ENCODE measurements around the gene ETF1.

ETF1 gene

DNA sequence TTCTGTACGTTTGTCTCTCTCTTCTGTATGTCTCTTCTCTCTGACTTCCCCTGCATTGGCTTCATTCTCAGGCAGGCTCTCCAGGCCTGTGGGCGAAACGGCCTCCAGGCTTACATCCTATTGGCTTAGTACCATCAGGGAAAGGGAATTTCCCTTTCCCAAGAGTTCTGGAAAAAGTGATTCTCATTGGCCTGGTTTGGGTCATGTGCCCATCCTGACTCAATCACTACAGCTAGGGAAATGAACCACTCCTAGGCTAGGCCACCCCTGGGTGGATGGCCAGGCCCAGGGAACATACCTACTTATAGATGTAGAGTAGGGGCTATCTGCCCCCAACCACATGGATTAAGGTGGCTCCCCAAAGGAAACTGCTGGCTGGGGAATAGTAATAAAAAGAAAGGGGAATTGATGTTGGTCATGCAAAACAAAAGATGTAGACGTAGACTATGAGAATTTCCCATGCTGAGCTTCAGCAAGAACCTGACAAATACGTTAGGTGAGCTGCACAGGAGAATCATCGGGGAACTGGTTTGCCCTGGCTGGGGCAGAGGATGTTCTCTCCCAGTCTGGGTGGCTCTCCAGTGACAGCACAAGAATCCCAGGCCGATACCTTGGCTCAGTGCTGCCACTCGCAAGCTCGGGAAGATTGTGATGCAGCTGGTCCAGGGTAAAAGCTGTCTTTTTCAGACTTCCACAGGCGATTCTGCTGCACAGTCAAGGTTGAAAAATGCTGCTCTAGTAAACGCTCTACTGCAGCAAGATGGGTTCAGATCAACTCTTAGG lies 81.5 kb downstream of the ETF1 start:
- in situ Hi-C loops (cut with MboI; ENCODE audit: low sequenced_read_pairs, unreplicated experiment) = no loop called here
- no peak for DNase-seq (ENCODE audit: low spot score)
- TF ChIP-seq, protein P1, sequence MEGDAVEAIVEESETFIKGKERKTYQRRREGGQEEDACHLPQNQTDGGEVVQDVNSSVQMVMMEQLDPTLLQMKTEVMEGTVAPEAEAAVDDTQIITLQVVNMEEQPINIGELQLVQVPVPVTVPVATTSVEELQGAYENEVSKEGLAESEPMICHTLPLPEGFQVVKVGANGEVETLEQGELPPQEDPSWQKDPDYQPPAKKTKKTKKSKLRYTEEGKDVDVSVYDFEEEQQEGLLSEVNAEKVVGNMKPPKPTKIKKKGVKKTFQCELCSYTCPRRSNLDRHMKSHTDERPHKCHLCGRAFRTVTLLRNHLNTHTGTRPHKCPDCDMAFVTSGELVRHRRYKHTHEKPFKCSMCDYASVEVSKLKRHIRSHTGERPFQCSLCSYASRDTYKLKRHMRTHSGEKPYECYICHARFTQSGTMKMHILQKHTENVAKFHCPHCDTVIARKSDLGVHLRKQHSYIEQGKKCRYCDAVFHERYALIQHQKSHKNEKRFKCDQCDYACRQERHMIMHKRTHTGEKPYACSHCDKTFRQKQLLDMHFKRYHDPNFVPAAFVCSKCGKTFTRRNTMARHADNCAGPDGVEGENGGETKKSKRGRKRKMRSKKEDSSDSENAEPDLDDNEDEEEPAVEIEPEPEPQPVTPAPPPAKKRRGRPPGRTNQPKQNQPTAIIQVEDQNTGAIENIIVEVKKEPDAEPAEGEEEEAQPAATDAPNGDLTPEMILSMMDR (IDR thresholded peaks at IDR 0.05; ENCODE audit: borderline replicate concordance, control extremely low read depth, extremely low read depth, insufficient read depth, missing control alignments) = no peak

DNA sequence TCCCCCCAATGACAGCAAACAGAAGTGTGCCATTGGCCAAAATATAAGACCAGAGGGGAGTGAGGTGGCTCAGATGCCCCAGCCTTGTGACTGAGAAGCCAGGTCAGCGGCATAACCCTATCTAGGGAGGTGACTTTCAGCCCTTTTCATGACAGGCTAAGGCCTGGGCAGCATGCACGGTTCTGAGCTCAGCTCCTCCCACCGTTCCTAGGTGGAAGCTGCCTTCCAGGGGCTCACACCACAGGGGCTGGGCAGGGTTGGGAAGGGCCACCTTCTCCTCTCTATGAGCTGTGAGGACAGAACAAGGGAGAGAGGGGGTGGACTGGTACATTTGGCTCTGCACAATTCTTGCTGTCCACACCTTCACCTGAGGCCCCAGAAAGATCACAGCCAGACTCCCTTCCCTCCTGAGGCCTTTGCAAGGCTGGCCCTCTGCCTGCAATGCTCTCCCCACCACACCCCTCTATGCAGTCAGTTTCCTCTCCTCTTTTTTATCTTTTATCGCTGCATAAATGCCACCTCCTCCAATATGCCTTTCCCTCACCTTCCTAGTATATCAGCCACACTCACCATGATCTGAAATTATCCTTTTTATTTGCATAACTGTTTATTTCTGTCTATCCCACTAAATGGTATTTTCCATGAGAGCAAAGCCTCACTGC lies 82.9 kb downstream of the ETF1 start:
- TF ChIP-seq, protein P1 (IDR thresholded peaks at IDR 0.05; ENCODE audit: borderline replicate concordance, control extremely low read depth, extremely low read depth, insufficient read depth, missing control alignments) = no peak
- in situ Hi-C loops (cut with MboI; ENCODE audit: low sequenced_read_pairs, unreplicated experiment) = no loop called here
- no peak for DNase-seq (ENCODE audit: low spot score)

DNA sequence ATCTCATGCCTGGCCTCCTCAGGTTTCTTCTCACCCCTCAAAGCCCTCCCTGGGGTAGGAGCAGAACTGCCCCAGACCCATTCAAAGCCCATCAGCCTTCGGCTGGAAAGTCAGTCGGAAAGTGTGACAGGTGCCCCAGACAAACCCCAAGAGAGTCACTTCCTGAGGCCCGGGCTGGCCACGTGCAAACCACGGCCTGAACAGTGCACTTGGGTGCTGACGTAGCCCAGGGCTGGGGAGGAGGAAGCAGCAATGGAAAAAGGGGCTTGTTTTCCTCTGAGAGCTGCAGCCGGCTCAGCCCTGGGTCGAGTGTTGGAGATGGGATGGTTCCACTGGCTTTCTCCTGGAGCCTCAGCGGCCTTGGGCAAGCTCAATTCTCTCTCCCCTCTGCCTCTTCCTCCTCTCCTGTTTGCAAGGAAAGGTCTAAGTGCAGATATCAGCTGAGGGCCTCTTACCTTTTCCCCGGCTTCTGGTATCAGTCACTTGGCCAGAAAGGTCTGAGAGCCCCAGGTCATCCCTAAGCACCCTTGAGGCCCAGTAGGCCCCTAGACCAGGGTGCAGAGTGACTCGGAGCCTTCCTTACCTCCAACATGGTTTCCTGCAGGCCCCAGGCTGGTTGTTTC lies 83.6 kb downstream of the ETF1 start:
- TF ChIP-seq, protein P1 (IDR thresholded peaks at IDR 0.05; ENCODE audit: borderline replicate concordance, control extremely low read depth, extremely low read depth, insufficient read depth, missing control alignments) = no peak
- in situ Hi-C loops (cut with MboI; ENCODE audit: low sequenced_read_pairs, unreplicated experiment) = no loop called here
- DNase-seq (ENCODE audit: low spot score) = peak; percentile 84

DNA sequence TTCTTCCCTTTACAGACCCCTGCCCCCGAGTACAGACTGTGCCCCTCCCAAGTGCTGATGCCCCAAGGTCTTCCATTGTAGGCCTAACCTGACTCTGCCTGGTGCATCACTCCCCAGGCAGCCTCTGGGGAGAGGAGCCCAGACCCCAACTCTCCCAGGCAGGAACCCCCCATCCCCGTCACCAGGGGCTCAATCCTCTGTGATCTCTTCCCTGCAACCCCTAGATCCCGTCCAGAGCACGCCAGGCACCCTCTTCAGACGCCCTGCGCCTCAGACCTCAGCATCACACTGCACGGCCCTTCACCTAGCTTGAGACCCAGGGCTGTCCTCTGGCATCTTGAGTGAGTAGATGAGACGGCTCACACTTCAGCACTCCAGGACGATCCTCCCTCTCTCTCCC lies 84.2 kb downstream of the ETF1 start:
- TF ChIP-seq, protein P1 (IDR thresholded peaks at IDR 0.05; ENCODE audit: borderline replicate concordance, control extremely low read depth, extremely low read depth, insufficient read depth, missing control alignments) = no peak
- in situ Hi-C loops (cut with MboI; ENCODE audit: low sequenced_read_pairs, unreplicated experiment) = no loop called here
- DNase-seq (ENCODE audit: low spot score) = no peak

DNA sequence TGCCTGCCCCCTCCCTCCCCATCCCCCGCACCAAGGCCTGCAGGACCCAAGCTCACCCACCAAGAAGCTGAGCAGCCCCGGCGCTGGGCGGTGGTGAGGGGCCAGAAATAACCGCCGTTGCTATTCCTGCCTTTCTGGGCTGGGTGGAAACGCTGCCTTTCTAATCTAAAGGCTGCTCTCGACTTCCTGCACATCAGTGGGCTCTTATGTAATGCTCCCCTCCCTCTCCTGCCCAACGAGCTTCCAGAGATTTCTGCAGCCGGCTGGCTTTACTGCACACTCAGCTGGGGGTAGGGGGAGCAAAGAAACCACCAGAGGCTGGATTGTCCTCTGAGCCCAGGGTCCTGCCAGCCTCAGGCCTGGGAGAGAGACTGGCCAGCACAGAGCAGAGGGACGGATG lies 84.7 kb downstream of the ETF1 start:
- TF ChIP-seq, protein P1 (IDR thresholded peaks at IDR 0.05; ENCODE audit: borderline replicate concordance, control extremely low read depth, extremely low read depth, insufficient read depth, missing control alignments) = no peak
- in situ Hi-C loops (cut with MboI; ENCODE audit: low sequenced_read_pairs, unreplicated experiment) = no loop called here
- no peak for DNase-seq (ENCODE audit: low spot score)

DNA sequence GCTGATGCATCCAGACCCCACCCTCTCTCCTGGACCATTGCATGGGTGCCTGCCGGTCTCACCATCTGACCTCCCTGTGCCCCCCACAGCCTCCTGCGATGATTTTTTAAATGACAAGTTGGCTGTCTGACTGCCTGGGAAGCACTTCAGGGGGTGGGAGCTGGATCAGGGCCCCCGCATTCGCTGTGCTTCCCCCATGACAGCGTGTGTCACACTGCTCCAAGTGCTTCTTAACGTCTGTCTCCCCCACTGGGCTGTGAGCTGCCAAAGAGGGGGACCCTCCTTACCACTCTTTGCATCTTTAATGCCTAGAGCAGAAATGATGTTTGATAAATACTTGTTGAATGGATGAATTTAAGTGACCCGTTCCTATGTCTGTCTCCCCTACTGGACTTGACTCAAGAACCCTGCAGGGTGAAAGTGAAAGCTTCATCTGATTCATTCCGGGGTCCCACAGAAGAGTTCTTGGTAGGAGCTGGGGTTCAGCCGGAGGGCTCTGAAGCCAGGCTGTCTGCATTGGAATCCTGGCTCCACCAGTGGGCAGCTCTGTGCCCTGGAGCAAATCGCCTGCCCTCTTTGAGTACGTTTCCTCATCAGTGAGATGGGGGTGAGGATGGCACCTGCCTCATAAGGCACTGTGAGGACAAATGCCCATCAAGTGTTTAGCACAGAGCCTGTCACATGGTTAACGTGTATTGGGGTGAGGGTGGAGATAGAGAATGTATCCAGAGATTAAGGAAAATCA lies 85.3 kb downstream of the ETF1 start:
- no peak for DNase-seq (ENCODE audit: low spot score)
- TF ChIP-seq, protein P1 (IDR thresholded peaks at IDR 0.05; ENCODE audit: borderline replicate concordance, control extremely low read depth, extremely low read depth, insufficient read depth, missing control alignments) = no peak
- in situ Hi-C loops (cut with MboI; ENCODE audit: low sequenced_read_pairs, unreplicated experiment) = no loop called here

Measured in GM13976 (cell line).